Activated naive CD8-positive, alpha-beta T cell treated with anti-CD3 and anti-CD28 coated beads, Interleukin-2, amount 10 ng/mL, durations not matched to agents 7 days and 5 days (primary cell): ENCODE measurements around the gene PI4KB. TPM values are rescaled to one million over a fixed set of nuclear protein-coding genes. Genes with fewer than 3 reads are reported as not detected.
"Not testable (repeated sequence)": the region's sequence is repeated elsewhere in the genome, so short reads cannot be mapped to it uniquely, and the experiment has no call there.

Source experiments
- ATAC-seq: fragments of 150-1000 bp; cut with Tn5 transposase; one replicate; pipeline ENCODE4 v1.10.0; 2021; ENCODE audit warnings: low read depth, moderate library complexity
- POLR2A ChIA-PET: fragments of 350-600 bp; sonication (Branson Sonifier 250); formaldehyde crosslinking; loops from one replicate; lab custom pipeline; 2021; ENCODE audit warnings: antibody characterized with exemption; lab: Charles Lee
- DNase-seq: peaks from one replicate; pipeline ENCODE4 v3.0.0; 2021
- H3K27ac Mint-ChIP-seq: one replicate; pipeline ENCODE4 v1.8.0; 2022; ENCODE audit warnings: mild to moderate bottlenecking, mixed read lengths
- H3K27me3 Mint-ChIP-seq: one replicate; pipeline ENCODE4 v1.8.0; 2022; ENCODE audit warnings: mild to moderate bottlenecking, moderate library complexity, mixed read lengths
- H3K36me3 Mint-ChIP-seq: one replicate; pipeline ENCODE4 v1.8.0; 2021; ENCODE audit warnings: mild to moderate bottlenecking, mixed read lengths
- H3K4me1 Mint-ChIP-seq: one replicate; pipeline ENCODE4 v1.8.0; 2021; ENCODE audit warnings: mixed read lengths
- H3K4me3 Mint-ChIP-seq: one replicate; pipeline ENCODE4 v1.8.0; 2022; ENCODE audit warnings: mild to moderate bottlenecking, moderate library complexity, mixed read lengths
- H3K9me3 Mint-ChIP-seq: one replicate; pipeline ENCODE4 v1.8.0; 2021; ENCODE audit warnings: mixed read lengths
- total RNA-seq, 2 experiments: library from RNA; stranded (reverse); gene quantifications; one replicate each; pipeline ENCODE4 v1.2.3, GENCODE V29; 2021

Gene PI4KB
- total RNA-seq, 2 experiments from 2014 or later = 73.8 to 75.7 TPM

DNA sequence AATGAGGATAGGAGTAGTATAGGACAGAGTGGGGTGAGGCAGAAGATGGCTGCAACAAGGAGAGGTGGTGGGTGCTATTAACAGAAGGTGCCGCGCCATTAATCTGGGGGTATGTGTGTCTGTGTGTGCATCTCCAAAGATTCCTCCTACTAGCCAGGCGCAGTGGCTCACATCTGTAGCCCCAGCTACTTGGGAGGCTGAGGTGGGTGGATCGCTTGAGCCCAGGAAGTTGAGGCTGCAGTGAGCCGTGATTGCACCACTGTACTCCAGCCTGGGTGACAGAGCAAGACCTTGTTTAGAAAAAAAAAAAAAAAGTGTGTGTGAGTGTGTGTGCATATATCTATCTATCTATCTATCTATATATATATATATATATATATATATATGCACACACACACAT lies 51.9 kb downstream of the PI4KB start:
- H3K9me3 Mint-ChIP-seq, ATAC-seq, H3K4me1 Mint-ChIP-seq, H3K27ac Mint-ChIP-seq, H3K4me3 Mint-ChIP-seq, DNase-seq, H3K27me3 Mint-ChIP-seq: not testable (repeated sequence)
- H3K36me3 Mint-ChIP-seq = peaks cover 12% of the 10 kb centered on the region
- POLR2A ChIA-PET = interaction anchor here (0.8 kb wide), 1 partner anchor 9 kb away, joined by 4 read pairs; no protein-coding TSS in a partner anchor

DNA sequence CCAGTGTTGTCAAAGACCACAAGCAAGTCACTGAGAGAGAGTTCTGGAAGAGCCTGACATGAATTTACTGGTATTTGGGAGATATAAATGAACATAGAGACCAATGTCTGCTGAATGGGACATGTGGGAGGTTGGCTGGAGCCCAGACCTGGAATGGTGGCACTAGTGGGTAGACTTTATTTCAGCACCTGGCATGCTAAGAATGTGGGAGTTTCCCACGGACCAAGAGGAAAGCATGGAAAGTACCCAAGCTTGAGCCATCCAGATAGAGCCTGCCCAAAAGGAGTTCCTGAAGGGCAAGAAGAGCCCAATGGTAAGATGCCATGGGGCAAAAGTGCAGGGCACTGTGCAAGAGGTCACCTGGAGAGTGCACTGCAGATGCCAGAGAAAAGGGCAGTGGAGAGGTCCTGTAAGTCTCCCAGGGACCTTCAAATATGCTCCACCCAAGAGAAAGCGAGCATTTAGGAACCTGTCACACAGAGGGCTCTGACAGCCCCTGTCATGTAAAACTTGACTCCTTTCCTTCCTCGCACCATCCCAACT lies 53.2 kb downstream of the PI4KB start:
- peaks cover 12% of the 10 kb centered on the region for H3K36me3 Mint-ChIP-seq
- DNase-seq = no peak
- no peak overlapping the region for H3K4me3 Mint-ChIP-seq
- ATAC-seq = no peak
- H3K27ac Mint-ChIP-seq = no peak overlapping the region
- H3K4me1 Mint-ChIP-seq = peaks cover 8% of the 10 kb centered on the region
- POLR2A ChIA-PET = interaction anchor here (0.7 kb wide), 1 partner anchor 448 kb away, joined by 3 read pairs; no protein-coding TSS in a partner anchor
- no peaks in the 10 kb centered on the region for H3K27me3 Mint-ChIP-seq
- H3K9me3 Mint-ChIP-seq = no peaks in the 10 kb centered on the region

DNA sequence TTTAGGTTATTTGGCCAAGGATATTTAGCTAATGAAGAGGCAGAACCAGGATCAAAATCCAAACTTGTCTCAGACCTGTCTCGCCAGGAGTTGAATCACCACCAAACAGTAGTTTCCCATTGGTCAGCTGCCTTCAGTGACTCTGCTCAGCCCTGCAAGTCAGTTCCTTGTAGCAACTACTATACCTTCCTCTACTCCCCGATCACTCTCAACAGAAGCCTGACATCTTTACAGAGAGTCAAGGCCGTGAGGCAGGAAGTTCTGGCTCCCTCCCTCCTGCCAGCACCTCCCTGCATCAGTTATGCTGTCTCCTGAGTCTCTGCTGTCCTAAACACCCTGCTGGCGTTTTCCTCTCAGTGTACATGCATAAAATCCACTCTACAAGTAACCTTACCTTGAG lies 59.5 kb downstream of the PI4KB start:
- H3K27me3 Mint-ChIP-seq = no peaks in the 10 kb centered on the region
- H3K27ac Mint-ChIP-seq = peak overlapping the region; percentile 64
- POLR2A ChIA-PET = no interaction called here
- DNase-seq (no peak), ATAC-seq (no peak)
- no peaks in the 10 kb centered on the region for H3K9me3 Mint-ChIP-seq
- H3K4me1 Mint-ChIP-seq = peaks cover 5% of the 10 kb centered on the region
- no peak overlapping the region for H3K4me3 Mint-ChIP-seq
- peaks cover 29% of the 10 kb centered on the region for H3K36me3 Mint-ChIP-seq

DNA sequence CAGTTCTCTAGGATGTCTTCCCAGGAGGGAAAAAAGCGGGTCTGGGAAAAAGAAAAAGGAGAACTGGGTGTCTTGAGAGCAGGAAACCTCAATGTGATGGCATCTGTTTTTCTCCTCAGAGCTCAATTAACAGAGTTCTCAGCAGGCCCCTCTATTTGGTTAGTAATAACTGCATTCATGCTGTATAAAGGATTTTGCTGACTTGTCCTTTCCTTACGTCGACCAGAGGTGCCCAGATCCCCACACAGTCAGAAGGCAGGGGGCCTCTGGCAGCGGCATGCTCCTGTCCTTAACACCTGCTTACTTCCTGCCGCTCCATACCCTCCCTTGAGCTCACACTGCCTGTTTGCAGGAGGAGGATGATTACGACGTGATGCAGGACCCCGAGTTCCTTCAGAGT lies 60.4 kb downstream of the PI4KB start:
- DNase-seq (no peak), ATAC-seq (no peak)
- H3K4me3 Mint-ChIP-seq = no peak overlapping the region
- POLR2A ChIA-PET = interaction anchor here (1.0 to 1.1 kb wide), 2 partner anchors 14 to 30 kb away, joined by 5 read pairs; no protein-coding TSS in a partner anchor
- H3K27me3 Mint-ChIP-seq = no peaks in the 10 kb centered on the region
- H3K27ac Mint-ChIP-seq = peak overlapping the region; percentile 6
- H3K36me3 Mint-ChIP-seq = peaks cover 29% of the 10 kb centered on the region
- H3K9me3 Mint-ChIP-seq = no peaks in the 10 kb centered on the region
- peaks cover 5% of the 10 kb centered on the region for H3K4me1 Mint-ChIP-seq

DNA sequence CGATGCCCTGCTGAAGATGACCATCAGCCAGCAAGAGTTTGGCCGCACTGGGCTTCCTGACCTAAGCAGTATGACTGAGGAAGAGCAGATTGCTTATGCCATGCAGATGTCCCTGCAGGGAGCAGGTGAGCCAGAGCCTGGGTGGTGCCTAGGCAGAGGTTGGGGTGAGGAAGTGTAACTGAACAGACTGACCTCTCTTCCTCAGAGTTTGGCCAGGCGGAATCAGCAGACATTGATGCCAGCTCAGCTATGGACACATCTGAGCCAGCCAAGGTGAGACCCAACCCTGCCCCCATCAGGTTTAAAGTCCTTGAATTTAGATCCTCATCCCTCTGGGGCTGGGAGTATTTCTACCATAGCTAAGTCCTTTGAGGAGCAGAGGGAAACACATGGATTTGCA lies 60.9 kb downstream of the PI4KB start:
- Mint-ChIP-seq H3K36me3 (peaks cover 25% of the 10 kb centered on the region), H3K4me3 (no peak overlapping the region), H3K27me3 (no peaks in the 10 kb centered on the region), H3K9me3 (no peaks in the 10 kb centered on the region), H3K27ac (no peak overlapping the region), H3K4me1 (peaks cover 5% of the 10 kb centered on the region)
- POLR2A ChIA-PET = interaction anchor here (0.5 to 1.6 kb wide), 4 partner anchors 10 to 30 kb away, joined by 4 to 5 read pairs (median 5); partner anchors contain the start of gene PSMD4
- no peak for DNase-seq
- no peak for ATAC-seq

DNA sequence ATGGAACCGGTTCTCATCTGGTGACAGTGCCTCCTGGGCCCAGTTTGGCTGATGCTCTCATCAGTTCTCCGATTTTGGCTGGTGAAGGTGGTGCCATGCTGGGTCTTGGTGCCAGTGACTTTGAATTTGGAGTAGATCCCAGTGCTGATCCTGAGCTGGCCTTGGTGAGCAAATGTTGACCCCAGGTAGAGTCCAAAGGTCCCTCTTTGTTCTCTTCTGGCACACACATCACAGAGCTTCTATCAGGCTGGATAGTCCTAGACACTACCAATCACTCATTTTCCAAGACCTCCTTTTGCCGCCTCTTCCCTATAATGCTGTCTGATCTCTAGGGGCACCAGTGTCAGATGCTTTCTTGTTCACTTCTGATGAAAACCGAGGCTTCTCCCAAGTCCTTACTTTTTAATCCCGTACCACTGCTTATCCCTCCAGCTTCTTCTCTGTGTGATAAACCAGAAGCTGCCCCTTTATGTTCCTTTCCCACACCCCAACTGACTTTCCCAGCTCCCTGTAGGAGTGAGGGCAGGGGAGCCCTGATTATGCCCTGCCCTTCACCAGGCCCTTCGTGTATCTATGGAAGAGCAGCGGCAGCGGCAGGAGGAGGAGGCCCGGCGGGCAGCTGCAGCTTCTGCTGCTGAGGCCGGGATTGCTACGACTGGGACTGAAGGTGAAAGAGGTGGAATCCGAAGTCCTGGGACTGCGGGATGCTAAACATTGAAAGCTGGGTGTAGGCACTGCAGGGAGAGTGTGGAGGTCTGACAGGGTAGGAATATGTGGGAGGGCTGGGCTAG lies 61.6 kb downstream of the PI4KB start:
- DNase-seq (no peak), ATAC-seq (no peak)
- H3K4me1 Mint-ChIP-seq = peaks cover 5% of the 10 kb centered on the region
- no peak overlapping the region for H3K4me3 Mint-ChIP-seq
- no peak overlapping the region for H3K27ac Mint-ChIP-seq
- H3K36me3 Mint-ChIP-seq = peaks cover 25% of the 10 kb centered on the region
- POLR2A ChIA-PET = interaction anchor here (0.5 to 1.6 kb wide), 2 partner anchors 10 to 11 kb away, joined by 4 to 5 read pairs; partner anchors contain the start of gene PSMD4
- H3K27me3 Mint-ChIP-seq = no peaks in the 10 kb centered on the region
- no peaks in the 10 kb centered on the region for H3K9me3 Mint-ChIP-seq

DNA sequence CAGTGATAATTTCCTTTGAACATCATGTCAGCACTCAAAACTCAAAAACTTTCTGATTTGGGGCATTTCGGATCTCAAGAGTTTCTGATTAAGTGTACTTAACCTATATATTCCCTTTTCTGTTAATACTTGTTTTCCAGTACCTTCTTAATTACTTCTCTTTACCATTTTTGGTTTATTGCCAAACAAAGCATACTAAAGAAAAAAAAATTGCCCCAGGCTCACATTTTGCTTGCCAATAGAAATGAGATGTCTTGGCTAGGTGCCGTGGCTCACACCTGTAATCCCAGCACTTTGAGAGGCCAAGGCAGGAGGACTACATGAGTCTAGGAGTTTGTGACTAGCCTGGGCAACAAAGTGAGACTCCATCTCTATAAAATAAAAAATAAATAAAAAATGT lies 67.9 kb downstream of the PI4KB start:
- H3K27ac Mint-ChIP-seq = no peak overlapping the region
- H3K27me3 Mint-ChIP-seq = no peaks in the 10 kb centered on the region
- POLR2A ChIA-PET = no interaction called here
- DNase-seq = no peak
- H3K4me1 Mint-ChIP-seq = peaks cover 17% of the 10 kb centered on the region
- no peak for ATAC-seq
- no peaks in the 10 kb centered on the region for H3K9me3 Mint-ChIP-seq
- H3K4me3 Mint-ChIP-seq = no peak overlapping the region
- peaks cover 12% of the 10 kb centered on the region for H3K36me3 Mint-ChIP-seq

DNA sequence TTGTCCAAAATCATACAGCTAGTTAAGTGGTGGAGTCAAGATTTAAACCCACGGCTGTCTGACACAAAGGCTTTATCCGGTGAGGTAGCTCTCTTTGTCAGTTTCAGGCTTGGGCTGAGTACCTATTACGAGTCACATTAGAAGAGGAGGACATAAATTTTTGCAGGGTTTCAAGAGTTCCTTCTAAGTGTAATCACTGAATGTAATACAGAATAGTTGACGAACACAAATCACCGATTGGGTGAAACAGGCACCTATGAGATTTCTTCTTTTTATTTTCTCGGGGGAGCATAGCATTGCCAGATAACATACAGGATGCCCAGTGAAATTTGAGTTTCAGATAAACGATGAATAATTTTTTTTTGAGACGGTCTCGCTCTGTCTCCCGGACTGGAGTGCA lies 71.8 kb downstream of the PI4KB start:
- no peak for DNase-seq
- ATAC-seq = no peak
- Mint-ChIP-seq H3K4me3 (peak overlapping the region; percentile 91), H3K27me3 (no peaks in the 10 kb centered on the region), H3K36me3 (peaks cover 2% of the 10 kb centered on the region), H3K4me1 (peaks cover 20% of the 10 kb centered on the region), H3K9me3 (no peaks in the 10 kb centered on the region), H3K27ac (peak overlapping the region; percentile 90)
- POLR2A ChIA-PET = interaction anchor here (0.6 to 2.0 kb wide), 11 partner anchors 10 to 124 kb away, joined by 3 to 22 read pairs (median 4); partner anchors contain the start of genes PI4KB, SEMA6C, TNFAIP8L2 and VPS72

DNA sequence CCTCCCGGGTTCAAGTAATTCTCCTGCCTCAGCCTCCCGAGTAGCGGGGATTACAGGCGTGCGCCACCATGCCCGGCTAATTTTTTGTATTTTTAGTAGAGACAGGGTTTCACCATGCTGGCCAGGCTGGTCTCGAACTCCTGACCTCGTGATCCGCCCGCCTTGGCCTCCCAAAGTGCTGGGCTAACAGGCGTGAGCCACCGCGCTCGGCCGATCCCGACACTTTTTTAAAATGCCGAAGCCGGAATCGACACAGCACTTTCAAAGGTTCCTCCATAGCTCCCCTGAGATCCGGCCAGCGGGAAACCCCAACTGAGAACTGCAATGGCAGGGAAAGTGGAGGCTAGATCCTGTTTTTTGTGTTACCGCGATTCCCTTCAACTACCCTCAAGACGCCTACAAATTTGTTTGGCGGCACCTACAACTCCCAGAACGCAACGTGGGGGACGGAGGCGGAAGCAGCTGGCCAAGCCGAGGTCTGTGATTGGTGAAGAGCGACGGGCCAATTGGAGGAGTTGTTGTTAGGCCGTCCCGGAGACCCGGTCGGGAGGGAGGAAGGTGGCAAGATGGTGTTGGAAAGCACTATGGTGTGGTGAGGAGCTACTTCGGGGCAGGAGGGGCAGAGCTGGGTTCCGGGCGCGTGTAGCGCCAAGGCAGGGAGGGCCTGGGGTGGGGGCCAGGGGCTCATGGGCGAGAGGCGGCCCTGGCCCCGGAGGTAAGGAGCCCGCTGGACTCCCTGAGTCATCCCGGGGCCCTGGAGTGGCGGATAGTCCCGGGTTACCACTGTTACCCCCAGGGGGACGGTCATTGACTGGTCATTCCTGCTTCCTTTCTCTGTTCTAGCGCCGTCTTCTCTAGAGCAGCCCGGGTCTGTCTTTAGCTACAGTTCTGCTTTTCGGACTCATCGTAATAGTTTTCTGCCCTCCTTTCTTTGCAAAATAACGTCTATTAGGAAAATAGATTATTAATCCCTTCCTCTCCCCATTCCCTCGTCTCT lies 72.7 kb downstream of the PI4KB start, which contains the start of gene PSMD4:
TSS of gene PSMD4 (plus strand) at position 518 of the 997 bp plus-strand sequence. CDS start at position 567, 49 bp downstream.
- no peaks in the 10 kb centered on the region for H3K9me3 Mint-ChIP-seq
- H3K4me3 Mint-ChIP-seq = peak within 1 kb of the TSS; percentile 91
- POLR2A ChIA-PET = interaction anchor here (0.6 to 2.0 kb wide), 11 partner anchors 11 to 123 kb away, joined by 3 to 22 read pairs (median 4); partner anchors contain the start of genes PI4KB, SEMA6C, TNFAIP8L2 and VPS72
- peaks cover 2% of the 10 kb centered on the region for H3K36me3 Mint-ChIP-seq
- peak; percentile 97 for ATAC-seq
- no peaks in the 10 kb centered on the region for H3K27me3 Mint-ChIP-seq
- H3K4me1 Mint-ChIP-seq = peaks cover 20% of the 10 kb centered on the region
- H3K27ac Mint-ChIP-seq = peak within 1 kb of the TSS; percentile 90
- DNase-seq = peak; percentile 86

DNA sequence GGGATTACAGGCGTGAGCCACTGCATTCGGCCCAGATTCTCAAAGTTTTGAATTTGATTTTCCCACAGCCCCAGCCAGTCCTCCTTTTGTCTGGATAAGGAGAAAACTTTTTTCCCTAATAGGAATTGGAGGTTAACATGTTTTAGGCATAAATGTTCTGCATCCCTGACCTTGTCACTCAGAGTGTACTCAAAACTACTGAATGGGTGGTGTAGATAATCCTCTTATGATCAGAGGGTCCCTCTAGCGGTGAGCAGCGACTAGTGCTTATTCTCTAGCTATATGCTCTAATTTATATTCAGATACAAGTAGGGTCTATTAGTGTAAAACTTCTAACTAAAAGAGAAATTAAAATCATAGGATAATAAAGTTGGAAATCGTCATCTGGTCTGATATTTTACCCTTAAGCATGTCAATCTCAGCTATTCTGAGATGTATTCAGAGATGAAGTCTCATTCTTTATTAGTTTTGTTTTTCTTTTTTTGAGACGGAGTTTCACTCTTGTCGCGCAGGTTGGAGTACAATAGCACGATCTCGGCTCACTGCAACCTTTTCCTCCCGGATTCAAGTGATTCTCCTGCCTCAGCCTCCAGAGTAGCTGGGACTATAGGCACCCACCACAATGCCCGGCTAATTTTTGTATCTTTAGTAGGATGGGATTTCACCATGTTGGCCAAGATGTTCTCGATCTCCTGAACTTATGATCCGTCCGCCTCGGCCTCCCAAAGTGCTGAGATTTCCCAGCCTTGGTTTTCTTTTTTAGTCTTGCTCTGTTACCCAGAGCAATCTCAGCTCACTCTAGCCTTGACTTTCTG lies 75.4 kb downstream of the PI4KB start:
- DNase-seq (no peak), ATAC-seq (no peak)
- POLR2A ChIA-PET = interaction anchor here (0.5 to 1.2 kb wide), 6 partner anchors 30 to 170 kb away, joined by 3 to 4 read pairs (median 4); partner anchors contain the start of genes LYSMD1, SCNM1, VPS72 and ZNF687
- Mint-ChIP-seq H3K36me3 (peaks cover 4% of the 10 kb centered on the region), H3K4me3 (no peak overlapping the region), H3K9me3 (no peaks in the 10 kb centered on the region), H3K4me1 (peaks cover 11% of the 10 kb centered on the region), H3K27me3 (no peaks in the 10 kb centered on the region), H3K27ac (no peak overlapping the region)

DNA sequence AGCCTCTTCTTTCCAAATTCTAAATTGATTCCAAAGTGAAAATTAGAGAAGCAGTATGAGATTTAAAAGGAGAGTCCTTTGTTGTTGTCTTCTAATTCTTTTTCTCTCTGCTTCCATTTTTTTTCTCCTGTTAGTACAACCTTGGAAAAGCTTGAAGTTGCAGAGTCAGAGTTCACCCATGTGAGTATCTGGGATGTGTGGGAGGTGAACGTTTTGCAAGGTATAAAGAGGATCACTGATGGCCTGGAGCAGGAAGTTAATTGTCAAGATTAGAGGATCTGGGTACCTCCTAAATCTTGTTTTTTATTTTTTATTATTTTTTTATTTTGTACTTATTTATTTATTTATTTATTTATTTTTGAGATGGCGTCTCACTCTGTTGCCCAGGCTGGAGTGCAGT lies 80.4 kb downstream of the PI4KB start:
- POLR2A ChIA-PET = no interaction called here
- Mint-ChIP-seq H3K9me3 (no peaks in the 10 kb centered on the region), H3K4me1 (peaks cover 1% of the 10 kb centered on the region), H3K27me3 (no peaks in the 10 kb centered on the region), H3K36me3 (peaks cover 25% of the 10 kb centered on the region), H3K4me3 (no peak overlapping the region), H3K27ac (no peak overlapping the region)
- ATAC-seq (no peak), DNase-seq (no peak)

DNA sequence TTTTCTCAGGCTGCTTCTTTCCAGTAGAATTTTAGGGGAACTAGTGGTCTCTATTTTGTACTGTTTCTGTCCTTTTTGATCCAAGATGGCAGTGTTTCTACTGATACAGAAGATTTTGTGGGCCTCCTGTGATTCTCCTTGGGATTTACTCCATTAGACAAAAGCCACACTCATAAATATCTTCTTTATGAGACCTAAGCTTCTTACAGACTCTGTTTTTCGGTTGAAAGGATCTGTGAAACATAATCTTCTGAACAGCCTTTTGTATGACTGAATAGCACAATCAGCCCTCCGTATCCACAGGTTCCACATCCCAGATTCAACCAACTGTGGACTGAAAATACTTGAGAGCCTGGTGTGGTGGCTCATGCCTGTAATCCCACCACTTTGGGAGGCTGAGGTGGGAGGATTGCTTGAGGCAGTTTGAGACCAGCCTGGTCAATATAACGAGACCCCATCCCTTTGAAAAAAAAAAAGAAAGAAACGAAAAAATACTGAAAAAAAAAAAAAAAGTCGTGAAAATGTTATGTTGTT lies 83.5 kb downstream of the PI4KB start:
- Mint-ChIP-seq H3K4me3 (no peak overlapping the region), H3K4me1 (no peaks in the 10 kb centered on the region), H3K36me3 (peaks cover 36% of the 10 kb centered on the region), H3K27me3 (no peaks in the 10 kb centered on the region), H3K27ac (peak overlapping the region; percentile 45), H3K9me3 (no peaks in the 10 kb centered on the region)
- ATAC-seq (no peak), DNase-seq (no peak)
- POLR2A ChIA-PET = no interaction called here
